ENCODE measurements around the gene SCYL1. TPM values are rescaled to one million over a fixed set of nuclear protein-coding genes. Genes with fewer than 3 reads are reported as not detected.

Gene SCYL1
- total RNA-seq, 1 experiment from 2014 or later, result 104 TPM

DNA sequence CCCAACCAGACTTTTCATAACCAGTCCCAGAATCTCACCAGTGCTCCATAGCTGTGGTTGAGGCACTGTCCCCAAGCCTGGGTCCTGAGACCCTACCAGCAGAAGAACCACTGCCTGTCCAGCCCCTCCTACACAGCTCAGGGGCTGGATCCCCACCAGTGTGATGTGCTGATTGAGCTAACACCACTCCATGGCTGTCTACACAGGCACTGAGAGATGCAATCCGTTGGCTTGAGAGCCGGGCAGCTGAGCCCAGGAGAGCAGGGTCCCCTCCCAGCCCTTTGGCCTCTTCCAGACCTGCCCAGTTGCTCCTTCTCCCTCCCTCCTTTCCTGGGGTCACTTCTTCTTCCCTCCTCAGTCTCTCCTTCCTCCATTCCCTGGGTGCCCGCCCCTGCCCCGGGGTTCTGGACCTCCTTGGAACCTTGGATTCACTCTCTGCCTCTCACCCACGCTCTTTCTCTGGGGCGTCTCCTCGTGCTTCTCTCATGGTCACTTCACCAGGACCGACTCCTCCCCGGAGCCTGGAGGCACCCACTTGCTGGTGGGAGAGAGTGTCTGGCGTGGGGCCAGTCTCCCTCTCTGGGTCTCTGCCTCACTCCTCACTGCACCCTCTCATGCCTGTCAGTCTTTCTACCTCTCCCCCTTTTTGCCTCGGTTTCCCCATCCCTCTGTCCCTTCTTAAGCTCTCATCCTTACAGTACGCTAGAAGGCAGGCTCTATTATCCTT is 706 bp upstream of the SCYL1 start:
- Histone ChIP-seq H2AFZ (ENCODE audit: low read depth, low read length, poor library complexity, severe bottlenecking) (no peak overlapping the region), H4K20me1 (ENCODE audit: insufficient read depth) (no peaks in the 10 kb centered on the region), H3K79me2 (ENCODE audit: insufficient read depth, low read length) (peaks cover 20% of the 10 kb centered on the region), H3K9ac (ENCODE audit: low read length) (peak overlapping the region; percentile 25; the same call in 1 of the 2 replicates), H3K4me1 (ENCODE audit: control insufficient read depth in 1 of 2, insufficient read depth in 2 of 2, low read length in 2 of 2) (peaks cover 7 to 17% of the 10 kb centered on the region in 2 experiments; a peak in 3 of 4 replicates), H3K36me3 (ENCODE audit: control insufficient read depth in 1 of 2, insufficient read depth in 2 of 2, low read length in 2 of 2) (peaks cover 9 to 16% of the 10 kb centered on the region in 2 experiments; a peak in 2 of 4 replicates), H3K27ac (ENCODE audit: low read depth, low read length) (peak overlapping the region; percentile 29; the same call in 1 of the 2 replicates), H3K9me2 (ENCODE audit: insufficient read depth) (no peaks in the 10 kb centered on the region), H3K27me3 (ENCODE audit: insufficient read depth, low read length) (no peaks in the 10 kb centered on the region), H3K9me3 (ENCODE audit: control insufficient read depth in 1 of 2, insufficient read depth in 1 of 2, low read depth in 1 of 2, low read length in 2 of 2) (no peaks in the 10 kb centered on the region), H3K4me3 (replicated peaks in 1 of 2; ENCODE audit: low read depth in 1 of 2, low read length in 2 of 2) (no peak overlapping the region), H3K4me2 (ENCODE audit: low read length) (peak overlapping the region; percentile 50)
- ChIA-PET POLR2A (interaction anchor here (1.1 to 2.6 kb wide), 5 partner anchors 14 to 25 kb away, joined by 3 to 11 read pairs (median 3); partner anchors contain the start of gene MALAT1), CTCF (interaction anchor here (0.8 kb wide), 1 partner anchor 16 kb away, joined by 4 read pairs; no protein-coding TSS in a partner anchor), RAD21 (ENCODE audit: low non-redundant PET in 1 of 2, low total read pairs in 2 of 2, uncharacterized antibody in 2 of 2, unreplicated experiment in 2 of 2) (interaction anchor here in 1 of 2 experiments (1.0 kb wide), 1 partner anchor 16 kb away, joined by 4 read pairs; no protein-coding TSS in a partner anchor)
- BruUV-seq (replicated peaks), result no TSS peak
- TF ChIP-seq EZH2 (IDR thresholded peaks at IDR 0.05), result no peak
- TF ChIP-seq, protein P1, sequence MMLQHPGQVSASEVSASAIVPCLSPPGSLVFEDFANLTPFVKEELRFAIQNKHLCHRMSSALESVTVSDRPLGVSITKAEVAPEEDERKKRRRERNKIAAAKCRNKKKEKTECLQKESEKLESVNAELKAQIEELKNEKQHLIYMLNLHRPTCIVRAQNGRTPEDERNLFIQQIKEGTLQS (IDR thresholded peaks at IDR 0.05), result no peak
- no peak for TF ChIP-seq POLR2A (IDR thresholded peaks at IDR 0.05; ENCODE audit: borderline replicate concordance, extremely low read depth, insufficient read depth, insufficient read length)
- TF ChIP-seq, protein P2, sequence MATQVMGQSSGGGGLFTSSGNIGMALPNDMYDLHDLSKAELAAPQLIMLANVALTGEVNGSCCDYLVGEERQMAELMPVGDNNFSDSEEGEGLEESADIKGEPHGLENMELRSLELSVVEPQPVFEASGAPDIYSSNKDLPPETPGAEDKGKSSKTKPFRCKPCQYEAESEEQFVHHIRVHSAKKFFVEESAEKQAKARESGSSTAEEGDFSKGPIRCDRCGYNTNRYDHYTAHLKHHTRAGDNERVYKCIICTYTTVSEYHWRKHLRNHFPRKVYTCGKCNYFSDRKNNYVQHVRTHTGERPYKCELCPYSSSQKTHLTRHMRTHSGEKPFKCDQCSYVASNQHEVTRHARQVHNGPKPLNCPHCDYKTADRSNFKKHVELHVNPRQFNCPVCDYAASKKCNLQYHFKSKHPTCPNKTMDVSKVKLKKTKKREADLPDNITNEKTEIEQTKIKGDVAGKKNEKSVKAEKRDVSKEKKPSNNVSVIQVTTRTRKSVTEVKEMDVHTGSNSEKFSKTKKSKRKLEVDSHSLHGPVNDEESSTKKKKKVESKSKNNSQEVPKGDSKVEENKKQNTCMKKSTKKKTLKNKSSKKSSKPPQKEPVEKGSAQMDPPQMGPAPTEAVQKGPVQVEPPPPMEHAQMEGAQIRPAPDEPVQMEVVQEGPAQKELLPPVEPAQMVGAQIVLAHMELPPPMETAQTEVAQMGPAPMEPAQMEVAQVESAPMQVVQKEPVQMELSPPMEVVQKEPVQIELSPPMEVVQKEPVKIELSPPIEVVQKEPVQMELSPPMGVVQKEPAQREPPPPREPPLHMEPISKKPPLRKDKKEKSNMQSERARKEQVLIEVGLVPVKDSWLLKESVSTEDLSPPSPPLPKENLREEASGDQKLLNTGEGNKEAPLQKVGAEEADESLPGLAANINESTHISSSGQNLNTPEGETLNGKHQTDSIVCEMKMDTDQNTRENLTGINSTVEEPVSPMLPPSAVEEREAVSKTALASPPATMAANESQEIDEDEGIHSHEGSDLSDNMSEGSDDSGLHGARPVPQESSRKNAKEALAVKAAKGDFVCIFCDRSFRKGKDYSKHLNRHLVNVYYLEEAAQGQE (IDR thresholded peaks at IDR 0.05; ENCODE audit: low read depth), result no peak
- TF ChIP-seq SRF (IDR thresholded peaks at IDR 0.05; ENCODE audit: low read depth), result no peak
- TF ChIP-seq, protein P3, sequence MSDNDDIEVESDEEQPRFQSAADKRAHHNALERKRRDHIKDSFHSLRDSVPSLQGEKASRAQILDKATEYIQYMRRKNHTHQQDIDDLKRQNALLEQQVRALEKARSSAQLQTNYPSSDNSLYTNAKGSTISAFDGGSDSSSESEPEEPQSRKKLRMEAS (IDR thresholded peaks at IDR 0.05), result no peak
- TF ChIP-seq YY1 (IDR thresholded peaks at IDR 0.05; ENCODE audit: extremely low read depth, insufficient replicate concordance, low read depth, low read length), result no peak
- no peak for TF ChIP-seq JUND (IDR thresholded peaks at IDR 0.05)
- no peak for TF ChIP-seq SP1 (IDR thresholded peaks at IDR 0.05; ENCODE audit: low read depth)
- TF ChIP-seq EGR1 (IDR thresholded peaks at IDR 0.05; ENCODE audit: low read depth), result no peak
- TF ChIP-seq POLR2AphosphoS5 (IDR thresholded peaks at IDR 0.05; ENCODE audit: low read depth, low read length), result no peak
- TF ChIP-seq, protein P4, sequence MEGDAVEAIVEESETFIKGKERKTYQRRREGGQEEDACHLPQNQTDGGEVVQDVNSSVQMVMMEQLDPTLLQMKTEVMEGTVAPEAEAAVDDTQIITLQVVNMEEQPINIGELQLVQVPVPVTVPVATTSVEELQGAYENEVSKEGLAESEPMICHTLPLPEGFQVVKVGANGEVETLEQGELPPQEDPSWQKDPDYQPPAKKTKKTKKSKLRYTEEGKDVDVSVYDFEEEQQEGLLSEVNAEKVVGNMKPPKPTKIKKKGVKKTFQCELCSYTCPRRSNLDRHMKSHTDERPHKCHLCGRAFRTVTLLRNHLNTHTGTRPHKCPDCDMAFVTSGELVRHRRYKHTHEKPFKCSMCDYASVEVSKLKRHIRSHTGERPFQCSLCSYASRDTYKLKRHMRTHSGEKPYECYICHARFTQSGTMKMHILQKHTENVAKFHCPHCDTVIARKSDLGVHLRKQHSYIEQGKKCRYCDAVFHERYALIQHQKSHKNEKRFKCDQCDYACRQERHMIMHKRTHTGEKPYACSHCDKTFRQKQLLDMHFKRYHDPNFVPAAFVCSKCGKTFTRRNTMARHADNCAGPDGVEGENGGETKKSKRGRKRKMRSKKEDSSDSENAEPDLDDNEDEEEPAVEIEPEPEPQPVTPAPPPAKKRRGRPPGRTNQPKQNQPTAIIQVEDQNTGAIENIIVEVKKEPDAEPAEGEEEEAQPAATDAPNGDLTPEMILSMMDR (IDR thresholded peaks at IDR 0.05 in 2 of 3, conservative IDR thresholded peaks at IDR 0.05 in 1 of 3; ENCODE audit: borderline replicate concordance in 1 of 3, insufficient read depth in 1 of 3, low read depth in 2 of 3, low read length in 2 of 3), result no peak
- TF ChIP-seq, protein P5, sequence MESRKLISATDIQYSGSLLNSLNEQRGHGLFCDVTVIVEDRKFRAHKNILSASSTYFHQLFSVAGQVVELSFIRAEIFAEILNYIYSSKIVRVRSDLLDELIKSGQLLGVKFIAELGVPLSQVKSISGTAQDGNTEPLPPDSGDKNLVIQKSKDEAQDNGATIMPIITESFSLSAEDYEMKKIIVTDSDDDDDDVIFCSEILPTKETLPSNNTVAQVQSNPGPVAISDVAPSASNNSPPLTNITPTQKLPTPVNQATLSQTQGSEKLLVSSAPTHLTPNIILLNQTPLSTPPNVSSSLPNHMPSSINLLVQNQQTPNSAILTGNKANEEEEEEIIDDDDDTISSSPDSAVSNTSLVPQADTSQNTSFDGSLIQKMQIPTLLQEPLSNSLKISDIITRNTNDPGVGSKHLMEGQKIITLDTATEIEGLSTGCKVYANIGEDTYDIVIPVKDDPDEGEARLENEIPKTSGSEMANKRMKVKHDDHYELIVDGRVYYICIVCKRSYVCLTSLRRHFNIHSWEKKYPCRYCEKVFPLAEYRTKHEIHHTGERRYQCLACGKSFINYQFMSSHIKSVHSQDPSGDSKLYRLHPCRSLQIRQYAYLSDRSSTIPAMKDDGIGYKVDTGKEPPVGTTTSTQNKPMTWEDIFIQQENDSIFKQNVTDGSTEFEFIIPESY (IDR thresholded peaks at IDR 0.05; ENCODE audit: extremely low read depth, insufficient replicate concordance, low read length), result no peak
- TF ChIP-seq SIN3A (IDR thresholded peaks at IDR 0.05; ENCODE audit: low read depth), result no peak
- TF ChIP-seq CEBPB (IDR thresholded peaks at IDR 0.05; ENCODE audit: low read depth), result no peak
- DNase-seq (ENCODE audit: low read depth, low spot score), result no peak
- intact Hi-C loops (cut with micrococcal nuclease), result no loop called here
- no peak for ATAC-seq
